Keratinocyte (primary cell): ENCODE data around the gene POU6F1.

Experiments
- CTCF ChIP-seq, 3 experiments: IDR thresholded peaks in 1 of 3; conservative IDR thresholded peaks in 1 of 3; optimal IDR thresholded peaks in 1 of 3; 2 replicates in 2 of 3; 3 replicates in 1 of 3; pipeline versions ENCODE3 to v1.5.1; 2011; ENCODE audit warnings: low read length in 3 of 3, mild to moderate bottlenecking in 3 of 3, moderate library complexity in 2 of 3, control low read depth in 1 of 3, inconsistent platforms in 1 of 3; ENCODE audit not compliant: insufficient read depth in 2 of 3; ENCODE audit errors: extremely low read depth in 1 of 3
- EZH2 ChIP-seq: IDR thresholded peaks from one replicate; pipeline ENCODE4 v1.6.1; 2012; ENCODE audit warnings: inconsistent platforms, mild to moderate bottlenecking, low read length, moderate library complexity

DNA sequence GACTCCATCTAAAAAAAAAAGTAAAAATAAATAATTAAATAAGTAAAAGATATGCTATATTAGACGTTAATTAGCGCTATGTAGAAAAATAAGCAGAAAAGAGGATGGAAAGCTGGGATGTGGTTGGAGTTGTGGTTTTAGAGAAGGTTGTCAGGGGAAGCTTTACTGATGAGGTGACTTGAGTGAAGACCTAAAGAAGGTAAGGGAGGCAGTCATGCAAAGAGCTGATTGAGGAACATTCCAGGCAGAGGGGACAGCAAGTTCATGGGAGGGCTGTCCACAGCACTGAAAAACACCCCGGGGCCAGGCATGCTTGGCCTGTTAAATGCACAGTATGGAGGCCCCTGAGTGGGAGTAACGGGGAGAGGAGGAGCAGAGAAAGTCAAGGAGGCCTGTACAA is 36.7 kb upstream of the POU6F1 start:
- no peak for TF ChIP-seq CTCF (optimal IDR thresholded peaks at IDR 0.05 in 1 of 3, IDR thresholded peaks at IDR 0.05 in 1 of 3, conservative IDR thresholded peaks at IDR 0.05 in 1 of 3; ENCODE audit: extremely low read depth in 1 of 3, insufficient read depth in 2 of 3, low read length in 3 of 3)
- no peak for TF ChIP-seq EZH2
